ENCODE data around the gene CDK5R1.

DNA sequence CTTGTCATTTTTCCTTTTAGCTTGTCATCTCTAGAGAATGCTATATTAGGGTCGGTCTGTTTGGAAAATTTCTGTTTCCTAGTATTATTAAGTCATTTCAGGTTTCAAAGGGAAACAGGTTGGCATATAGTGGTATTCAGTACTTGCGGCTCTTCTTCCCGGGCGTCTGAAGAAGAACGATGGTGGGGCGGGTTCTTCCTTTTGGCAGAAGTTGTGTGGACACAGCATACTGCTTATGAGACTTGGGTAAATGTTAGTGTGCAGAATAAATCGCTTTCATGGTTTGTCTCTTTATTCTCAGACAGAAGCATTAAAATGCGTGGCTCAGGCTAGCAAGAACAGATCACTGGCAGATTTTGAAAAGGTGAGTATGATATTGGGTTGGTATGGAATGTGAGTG is 9.6 kb upstream of the CDK5R1 start:
- TF ChIP-seq, protein P1, sequence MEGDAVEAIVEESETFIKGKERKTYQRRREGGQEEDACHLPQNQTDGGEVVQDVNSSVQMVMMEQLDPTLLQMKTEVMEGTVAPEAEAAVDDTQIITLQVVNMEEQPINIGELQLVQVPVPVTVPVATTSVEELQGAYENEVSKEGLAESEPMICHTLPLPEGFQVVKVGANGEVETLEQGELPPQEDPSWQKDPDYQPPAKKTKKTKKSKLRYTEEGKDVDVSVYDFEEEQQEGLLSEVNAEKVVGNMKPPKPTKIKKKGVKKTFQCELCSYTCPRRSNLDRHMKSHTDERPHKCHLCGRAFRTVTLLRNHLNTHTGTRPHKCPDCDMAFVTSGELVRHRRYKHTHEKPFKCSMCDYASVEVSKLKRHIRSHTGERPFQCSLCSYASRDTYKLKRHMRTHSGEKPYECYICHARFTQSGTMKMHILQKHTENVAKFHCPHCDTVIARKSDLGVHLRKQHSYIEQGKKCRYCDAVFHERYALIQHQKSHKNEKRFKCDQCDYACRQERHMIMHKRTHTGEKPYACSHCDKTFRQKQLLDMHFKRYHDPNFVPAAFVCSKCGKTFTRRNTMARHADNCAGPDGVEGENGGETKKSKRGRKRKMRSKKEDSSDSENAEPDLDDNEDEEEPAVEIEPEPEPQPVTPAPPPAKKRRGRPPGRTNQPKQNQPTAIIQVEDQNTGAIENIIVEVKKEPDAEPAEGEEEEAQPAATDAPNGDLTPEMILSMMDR (IDR thresholded peaks at IDR 0.05; ENCODE audit: low read length), result no peak
- no peak for TF ChIP-seq EZH2phosphoT487 (IDR thresholded peaks at IDR 0.05; ENCODE audit: low read length)
- TF ChIP-seq EZH2 (optimal IDR thresholded peaks at IDR 0.05; ENCODE audit: low read depth, low read length), result no peak
